OCI-LY1 (cell line): ENCODE results near the gene FOXN3.

Experiments
- CTCF ChIP-seq: fragments of 200-600 bp; sonication (generic), shearing (Covaris generic); IDR thresholded peaks from 2 replicates; pipeline ENCODE4 v1.5.1; 2017; ENCODE audit warnings: mild to moderate bottlenecking, antibody characterized with exemption, low read length, moderate library complexity, mixed read lengths
- EZH2 ChIP-seq: fragments of 200-600 bp; sonication (generic), shearing (Covaris generic); IDR thresholded peaks from 2 replicates; pipeline ENCODE4 v1.8.0; 2017; ENCODE audit warnings: borderline replicate concordance, mixed run types, mild to moderate bottlenecking, antibody characterized with exemption, low read length, moderate library complexity, mixed read lengths

GRCh38 chr14:89277203-89277602 lies 139.8 kb downstream of the FOXN3 start:
- TF ChIP-seq CTCF (no peak), EZH2 (no peak)
